IPS DF 4.7 (cell line): ENCODE measurements around the gene DMBT1.
A peak's percentile ranks its signal among the peaks of the same experiment; 100 is the strongest.

Experiments
- DNase-seq: peaks from one replicate; pipeline ENCODE4 v3.0.0-alpha.2; 2013; ENCODE audit warnings: low spot score; ENCODE audit errors: extremely low read depth

Gene DMBT1

GRCh38 chr10:122548407-122549085 is 12.0 kb upstream of the DMBT1 start:
- DNase-seq, result no peak

- DNase-seq, result no peak
Measured at GRCh38 chr10:122549636-122550035, 10.9 kb upstream of the DMBT1 start.

- no peak for DNase-seq
Measured at GRCh38 chr10:122550427-122550826, 10.1 kb upstream of the DMBT1 start.

- no peak for DNase-seq
Measured at GRCh38 chr10:122550983-122551382, 9.6 kb upstream of the DMBT1 start.

- no peak for DNase-seq
Measured at GRCh38 chr10:122551450-122551849, 9.1 kb upstream of the DMBT1 start.

- no peak for DNase-seq
Measured at GRCh38 chr10:122553341-122553740, 7.2 kb upstream of the DMBT1 start.

GRCh38 chr10:122554131-122555036 is 6.2 kb upstream of the DMBT1 start:
- DNase-seq, result no peak

GRCh38 chr10:122555442-122555841 is 5.1 kb upstream of the DMBT1 start:
- DNase-seq, result no peak

GRCh38 chr10:122557516-122557915 is 3.0 kb upstream of the DMBT1 start:
- DNase-seq, result no peak

- no peak for DNase-seq
Measured at GRCh38 chr10:122558452-122558851, 2.1 kb upstream of the DMBT1 start.

GRCh38 chr10:122559228-122559627 is 1.3 kb upstream of the DMBT1 start:
- DNase-seq, result no peak

GRCh38 chr10:122561212-122561611 is 658 bp downstream of the DMBT1 start:
- no peak for DNase-seq

GRCh38 chr10:122561792-122562191 is 1.2 kb downstream of the DMBT1 start:
- DNase-seq, result no peak

GRCh38 chr10:122564980-122565379 is 4.4 kb downstream of the DMBT1 start:
- DNase-seq, result no peak

GRCh38 chr10:122565766-122566206 is 5.2 kb downstream of the DMBT1 start:
- DNase-seq, result peak; percentile 56

- no peak for DNase-seq
Measured at GRCh38 chr10:122566632-122567031, 6.1 kb downstream of the DMBT1 start.

- DNase-seq, result no peak
Measured at GRCh38 chr10:122567056-122567660, 6.6 kb downstream of the DMBT1 start.

GRCh38 chr10:122568551-122568950 is 8.0 kb downstream of the DMBT1 start:
- DNase-seq, result no peak

- DNase-seq, result no peak
Measured at GRCh38 chr10:122570920-122571319, 10.4 kb downstream of the DMBT1 start.

GRCh38 chr10:122571892-122572291 is 11.3 kb downstream of the DMBT1 start:
- no peak for DNase-seq

- no peak for DNase-seq
Measured at GRCh38 chr10:122575776-122576175, 15.2 kb downstream of the DMBT1 start.

- no peak for DNase-seq
Measured at GRCh38 chr10:122576291-122576690, 15.7 kb downstream of the DMBT1 start.
